ENCODE measurements around the gene AMER3.

Gene AMER3

GRCh38 chr2:130749641-130750040 is 5.7 kb upstream of the AMER3 start:
- no peak for DNase-seq (ENCODE audit: low read depth in 2 of 2)

DNA sequence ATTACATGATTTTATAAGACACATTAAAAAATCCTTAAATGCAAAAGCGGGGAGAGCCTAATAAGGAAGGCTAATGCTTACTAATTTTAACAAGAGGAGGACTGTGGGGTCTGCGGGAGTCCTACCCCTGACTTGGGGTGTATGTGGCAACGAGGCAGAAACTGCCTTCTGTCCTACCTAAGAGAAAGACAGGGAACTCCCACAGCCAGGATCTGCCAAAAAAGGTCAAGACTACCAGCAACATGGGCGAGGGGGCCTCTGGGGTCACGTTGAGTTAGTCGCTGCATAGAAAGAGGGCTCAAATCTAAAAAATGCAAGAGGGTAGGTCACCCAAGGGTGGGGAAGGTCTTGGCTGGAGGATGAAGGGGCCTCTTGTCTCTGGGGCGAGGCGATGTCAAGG is 529 bp upstream of the AMER3 start:
- DNase-seq (ENCODE audit: low read depth in 2 of 2) = no peak

DNA sequence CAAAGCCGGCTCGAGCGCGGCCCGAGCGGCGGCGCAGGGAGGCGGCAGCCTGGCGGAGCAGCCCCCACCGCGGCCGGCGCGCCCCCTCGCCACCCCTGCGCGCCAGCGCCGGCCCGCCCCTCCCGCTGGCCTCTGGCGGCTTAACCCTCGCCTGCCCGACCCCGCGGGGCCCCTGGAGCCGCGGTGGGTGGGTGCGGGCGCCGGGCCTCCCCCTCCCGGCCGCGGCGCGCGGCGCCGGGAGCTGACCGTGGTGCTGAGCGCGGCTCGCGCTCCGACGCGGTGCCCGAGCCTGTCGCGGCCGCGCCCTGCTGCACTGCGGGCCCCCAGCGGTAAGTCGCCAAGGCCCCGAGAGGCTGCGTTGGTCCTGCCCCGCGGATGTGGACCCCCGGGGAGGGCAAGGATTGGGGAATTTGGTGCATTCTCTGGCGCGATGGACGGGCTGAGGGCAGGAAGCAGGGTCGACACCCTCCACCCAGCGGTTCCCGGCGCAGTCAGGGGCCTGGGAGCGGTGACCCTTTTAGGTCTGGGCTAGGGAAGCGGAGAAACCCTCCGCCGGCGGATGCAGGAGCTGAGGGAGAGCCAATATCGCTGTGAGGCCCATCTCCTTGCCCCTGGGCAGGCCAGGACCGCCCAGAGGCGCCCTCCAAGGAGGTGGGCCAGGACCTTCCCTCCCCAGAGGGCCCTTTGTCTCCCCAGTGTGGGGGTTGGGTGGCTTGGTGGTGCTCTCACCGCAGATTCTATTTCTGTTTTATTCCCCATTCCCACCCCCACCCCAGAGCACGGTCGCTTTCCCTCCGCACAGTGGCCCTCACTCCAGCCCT is 923 bp downstream of the AMER3 start:
- no peak for DNase-seq (ENCODE audit: low read depth in 2 of 2)

- DNase-seq (ENCODE audit: low read depth in 2 of 2) = no peak
These were observed 1.7 kb downstream of the AMER3 start for GRCh38 chr2:130756874-130757668.

DNA sequence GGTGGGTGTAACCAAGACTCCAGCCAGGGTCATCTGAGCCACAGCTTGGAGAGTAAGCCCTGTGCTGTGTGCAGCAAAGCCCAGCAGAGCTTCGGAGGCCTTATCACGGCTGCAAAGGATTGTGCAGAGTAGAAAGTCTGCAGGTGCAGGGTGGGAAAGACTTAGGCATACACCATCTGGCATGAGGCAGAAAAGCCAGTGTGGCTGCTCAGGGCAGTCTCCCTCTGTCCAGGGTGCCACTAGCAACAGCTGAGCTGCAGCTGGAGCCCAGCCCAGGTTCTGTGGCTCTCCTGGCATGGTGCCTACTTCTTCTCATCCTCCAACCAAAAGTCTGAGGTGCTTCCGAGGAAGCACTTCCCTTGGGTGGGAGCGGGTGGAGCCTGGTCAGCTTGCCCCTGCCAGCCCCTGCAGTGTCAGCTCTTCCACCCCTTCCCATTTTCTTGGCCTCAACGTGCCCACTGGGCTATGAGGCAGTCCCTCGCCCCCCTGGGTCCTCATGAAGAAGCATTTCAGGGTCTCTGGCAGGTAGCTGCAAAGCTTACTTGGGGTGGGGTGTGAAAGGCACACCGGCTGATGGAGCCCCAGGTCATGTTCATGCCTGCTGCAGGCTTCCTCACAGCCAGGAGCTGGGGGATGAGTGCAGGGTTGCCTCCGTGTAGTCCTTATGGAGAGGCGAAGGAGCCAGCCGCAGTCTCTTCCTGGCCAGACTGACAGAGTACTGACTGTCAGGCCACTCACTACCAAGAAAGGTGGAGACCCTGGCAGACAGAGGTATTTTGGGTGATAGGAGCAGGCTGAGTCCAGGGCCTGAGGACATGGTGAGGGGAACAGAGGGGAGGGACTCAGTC is 4.8 kb downstream of the AMER3 start:
- no peak for DNase-seq (ENCODE audit: low read depth in 2 of 2)

- DNase-seq (ENCODE audit: low read depth in 2 of 2) = no peak
These were observed 5.7 kb downstream of the AMER3 start for GRCh38 chr2:130760754-130761751.

DNA sequence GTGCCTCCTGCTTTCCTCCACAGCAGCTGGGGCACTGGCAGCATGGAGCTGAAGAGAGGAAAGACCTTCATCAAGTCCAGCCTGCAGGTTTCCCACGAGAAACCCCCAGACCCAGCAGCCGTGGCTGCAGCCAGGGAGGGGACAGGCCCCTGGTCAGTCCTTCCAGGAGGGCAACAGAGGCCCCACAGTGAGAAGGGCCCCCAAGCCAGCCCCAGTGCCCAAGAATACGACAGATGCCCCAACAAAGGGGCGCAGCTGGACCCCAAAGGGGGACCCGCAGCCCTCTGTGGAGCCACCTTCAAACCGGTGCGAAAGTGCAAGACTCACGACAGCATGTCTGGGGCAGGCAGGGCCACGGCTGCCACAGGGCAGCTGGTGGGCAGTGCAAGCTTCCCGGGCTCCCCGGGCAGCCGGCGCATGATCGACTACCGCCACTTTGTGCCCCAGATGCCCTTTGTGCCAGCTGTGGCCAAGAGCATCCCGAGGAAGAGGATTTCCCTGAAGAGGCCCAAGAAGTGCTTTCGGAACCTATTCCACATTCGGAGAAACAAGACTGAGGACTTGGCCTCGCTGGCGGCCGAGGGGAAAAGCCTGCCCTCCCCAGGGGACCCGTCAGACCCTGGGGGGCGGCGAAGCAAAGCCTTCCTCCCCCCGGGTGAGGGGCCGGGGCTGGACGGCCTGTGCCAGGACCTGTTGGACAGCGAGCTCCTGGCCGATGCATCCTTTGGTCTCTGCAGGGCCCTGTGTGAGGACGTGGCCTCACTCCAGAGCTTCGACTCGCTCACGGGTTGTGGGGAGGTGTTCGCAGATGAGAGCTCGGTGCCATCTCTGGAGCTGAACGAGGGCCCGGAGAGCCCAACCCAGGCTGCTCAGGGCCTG is 6.9 kb downstream of the AMER3 start:
- no peak for DNase-seq (ENCODE audit: low read depth in 2 of 2)

GRCh38 chr2:130762910-130763385 is 7.6 kb downstream of the AMER3 start:
- no peak for DNase-seq (ENCODE audit: low read depth in 2 of 2)

DNA sequence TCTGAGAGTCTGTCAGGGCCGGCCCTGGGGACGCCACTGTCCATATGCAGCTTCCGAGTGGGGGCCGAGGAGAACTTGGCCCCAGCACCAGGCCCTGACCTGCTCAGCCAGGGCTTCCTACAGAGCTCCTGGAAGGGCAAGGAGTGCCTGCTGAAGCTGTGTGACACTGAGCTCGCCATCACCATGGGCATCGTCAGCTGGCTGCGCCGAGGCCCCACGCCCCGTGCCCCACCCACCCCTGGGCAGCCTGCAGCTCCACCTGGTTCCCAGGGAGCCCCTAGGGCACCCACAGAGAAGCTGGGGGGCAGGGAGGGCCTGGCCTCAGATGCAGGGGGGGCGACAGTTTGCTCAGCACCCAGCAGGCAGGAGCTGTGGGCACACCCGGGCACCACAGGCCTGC is 8.1 kb downstream of the AMER3 start:
- no peak for DNase-seq (ENCODE audit: low read depth in 2 of 2)

GRCh38 chr2:130764035-130764820 is 8.9 kb downstream of the AMER3 start:
- DNase-seq (ENCODE audit: low read depth in 2 of 2) = no peak

- DNase-seq (ENCODE audit: low read depth in 2 of 2) = no peak
These were observed 9.4 kb downstream of the AMER3 start for GRCh38 chr2:130764821-130765115.

- no peak for DNase-seq (ENCODE audit: low read depth in 2 of 2)
These were observed 10.1 kb downstream of the AMER3 start for GRCh38 chr2:130765464-130765863.

DNA sequence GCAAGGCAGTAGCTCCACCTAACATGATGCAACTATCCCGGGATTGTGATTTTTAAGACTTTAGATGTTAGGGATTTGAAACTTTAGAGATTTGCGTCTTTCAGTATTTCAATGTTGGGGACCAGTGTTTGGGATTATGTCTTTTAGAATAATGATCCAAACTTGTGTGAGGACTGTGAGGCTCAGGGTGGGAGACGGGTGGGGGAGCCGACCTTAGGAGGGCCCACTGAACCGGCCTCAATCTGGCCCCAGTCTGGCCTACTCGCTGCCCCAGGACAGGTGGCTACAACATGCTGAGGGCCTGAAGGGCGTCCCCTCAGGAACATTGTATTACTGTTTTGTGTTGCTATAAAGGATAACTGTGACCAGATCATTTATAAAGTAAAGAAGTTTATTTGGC is 10.7 kb downstream of the AMER3 start:
- no peak for DNase-seq (ENCODE audit: low read depth in 2 of 2)

- no peak for DNase-seq (ENCODE audit: low read depth in 2 of 2)
These were observed 11.5 kb downstream of the AMER3 start for GRCh38 chr2:130766711-130767407.

- DNase-seq (ENCODE audit: low read depth in 2 of 2) = no peak
These were observed 12.1 kb downstream of the AMER3 start for GRCh38 chr2:130767408-130767775.

DNA sequence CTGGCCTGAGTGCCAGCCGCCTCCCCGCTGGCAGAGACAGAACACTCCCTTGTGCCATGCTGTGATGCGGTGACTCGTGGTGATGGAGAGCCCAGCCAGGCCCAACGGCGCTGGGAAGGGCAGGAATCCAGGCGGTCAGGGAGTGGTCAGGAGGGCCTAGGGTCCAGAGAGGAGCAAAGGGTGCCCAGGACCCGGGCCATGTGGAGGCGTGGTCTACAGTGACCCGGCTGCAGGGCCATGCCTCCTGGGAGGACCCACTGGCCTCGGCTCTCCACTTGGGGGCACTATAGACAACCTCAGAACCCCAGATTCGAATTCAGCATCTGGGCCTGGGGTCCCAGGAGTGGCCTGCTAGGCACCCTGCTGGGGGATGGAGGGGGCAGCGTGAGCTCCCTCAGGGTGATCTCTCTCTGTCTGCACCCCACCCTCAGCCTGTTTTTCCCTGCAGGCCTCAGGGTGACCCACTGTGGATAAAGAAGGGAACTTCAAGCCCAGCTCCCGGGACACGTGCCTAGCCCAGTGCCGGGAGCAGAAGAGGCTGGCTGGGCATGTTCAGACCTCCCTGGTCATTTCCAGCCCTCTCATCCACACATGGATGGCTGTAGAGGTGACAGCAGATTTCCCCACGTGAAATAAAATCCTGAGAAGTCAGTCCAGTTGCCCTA is 13.0 kb downstream of the AMER3 start:
- DNase-seq (ENCODE audit: low read depth in 2 of 2) = no peak

GRCh38 chr2:130769343-130769907 is 14.1 kb downstream of the AMER3 start:
- no peak for DNase-seq (ENCODE audit: low read depth in 2 of 2)

DNA sequence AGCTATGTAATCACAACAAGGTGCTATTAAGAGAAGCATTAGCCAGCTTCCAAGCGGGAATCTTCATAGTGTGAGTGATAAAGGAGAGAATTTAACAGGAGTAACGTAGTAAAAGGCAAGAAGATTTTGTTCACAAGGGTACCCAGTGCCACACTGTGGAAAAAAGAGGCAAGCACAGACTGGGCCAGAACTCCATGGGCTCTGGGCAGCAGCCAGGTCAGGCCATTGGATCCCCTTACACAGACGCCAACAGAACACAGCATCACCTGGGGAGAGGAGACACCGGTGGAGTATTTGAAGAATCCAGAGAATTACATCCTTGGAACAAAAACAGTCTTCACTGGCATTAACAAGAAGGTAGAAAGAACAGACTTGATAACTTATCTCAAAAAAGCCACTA is 21.2 kb downstream of the AMER3 start:
- DNase-seq (ENCODE audit: low read depth in 2 of 2) = no peak

Measured in stimulated activated CD8-positive, alpha-beta memory T cell treated with anti-CD3 and anti-CD28 coated beads, Interleukin-2, amount 100 ng/mL, for 1 hour (primary cell).